WTC11 (cell line): Measurements from ENCODE around the gene CNPY4. TPM values are rescaled to one million over a fixed set of nuclear protein-coding genes. Genes with fewer than 3 reads are reported as not detected.

Experiments used
- ATAC-seq: fragments of 200-7000 bp; cut with Tn5 transposase; 2 replicates; pipeline ENCODE4 v1.10.0; 2021; ENCODE audit warnings: mild to moderate bottlenecking, moderate library complexity
- CTCF ChIA-PET: fragments of 300-600 bp; sonication (Branson Sonifier 250); formaldehyde crosslinking; loops from one replicate; lab custom pipeline; 2021; ENCODE audit warnings: antibody characterized with exemption; lab: Charles Lee
- POLR2A ChIA-PET: fragments of 350-600 bp; sonication (Branson Sonifier 250); formaldehyde crosslinking; loops from one replicate; lab custom pipeline; 2021; ENCODE audit warnings: antibody characterized with exemption; lab: Charles Lee
- DNase-seq: peaks from one replicate; pipeline ENCODE4 v3.0.0; 2021; ENCODE audit warnings: low spot score
- H3K27ac Mint-ChIP-seq: 2 replicates; pipeline ENCODE4 v1.8.0; 2021; ENCODE audit warnings: mixed read lengths
- H3K27me3 Mint-ChIP-seq: 2 replicates; pipeline ENCODE4 v1.8.0; 2021; ENCODE audit warnings: low read depth, mild to moderate bottlenecking, moderate library complexity, mixed read lengths
- H3K36me3 Mint-ChIP-seq: 2 replicates; pipeline ENCODE4 v1.8.0; 2021; ENCODE audit warnings: mixed read lengths
- H3K4me1 Mint-ChIP-seq: 2 replicates; pipeline ENCODE4 v1.8.0; 2022; ENCODE audit warnings: mixed read lengths
- H3K4me3 Mint-ChIP-seq: 2 replicates; pipeline ENCODE4 v1.8.0; 2021; ENCODE audit warnings: mild to moderate bottlenecking, moderate library complexity, mixed read lengths
- H3K9me3 Mint-ChIP-seq: 2 replicates; pipeline ENCODE4 v1.8.0; 2021; ENCODE audit warnings: mixed read lengths
- EMX1 ChIP-seq: fragments of 250-450 bp; sonication (Bioruptor Pico); IDR thresholded peaks from 2 replicates; pipeline ENCODE4 v1.8.0; 2021; ENCODE audit warnings: mild to moderate bottlenecking
- FOXJ3 ChIP-seq: sonication (generic); formaldehyde crosslinking; IDR thresholded peaks from 2 replicates; pipeline ENCODE4 v1.9.0; 2021; ENCODE audit warnings: missing genetic modification reagents, mild to moderate bottlenecking, borderline replicate concordance
- FOXK1 ChIP-seq: sonication (generic); formaldehyde crosslinking; IDR thresholded peaks from 2 replicates; pipeline ENCODE4 v1.8.0; 2022; ENCODE audit warnings: mild to moderate bottlenecking, moderate library complexity, missing genetic modification reagents
- GABPB1 ChIP-seq: sonication (generic); formaldehyde crosslinking; IDR thresholded peaks from 2 replicates; pipeline ENCODE4 v1.8.1; 2023; ENCODE audit warnings: mild to moderate bottlenecking, missing genetic modification reagents
- MLX ChIP-seq: sonication (generic); formaldehyde crosslinking; IDR thresholded peaks from 2 replicates; pipeline ENCODE4 v1.8.1; 2023; ENCODE audit warnings: mild to moderate bottlenecking, missing genetic modification reagents, moderate library complexity
- MYBL2 ChIP-seq: sonication (generic); formaldehyde crosslinking; IDR thresholded peaks from 2 replicates; pipeline ENCODE4 v1.8.1; 2023; ENCODE audit warnings: mild to moderate bottlenecking, moderate library complexity, missing genetic modification reagents
- NFATC4 ChIP-seq: fragments of 250-450 bp; sonication (Bioruptor Pico); IDR thresholded peaks from 2 replicates; pipeline ENCODE4 v1.9.0; 2021; ENCODE audit warnings: mild to moderate bottlenecking
- NFYB ChIP-seq: sonication (generic); formaldehyde crosslinking; conservative IDR thresholded peaks from 2 replicates; pipeline ENCODE4 v1.8.0; 2022; ENCODE audit warnings: low read depth, missing genetic modification reagents
- PRDM15 ChIP-seq: sonication (generic); formaldehyde crosslinking; IDR thresholded peaks from 2 replicates; pipeline ENCODE4 v1.8.0; 2022; ENCODE audit warnings: missing genetic modification reagents
- PREB ChIP-seq: sonication (generic); formaldehyde crosslinking; IDR thresholded peaks from 2 replicates; pipeline ENCODE4 v1.8.1; 2022; ENCODE audit warnings: mild to moderate bottlenecking, missing genetic modification reagents, moderate library complexity, borderline replicate concordance
- PRRX2 ChIP-seq: fragments of 250-450 bp; sonication (Bioruptor Pico); IDR thresholded peaks from 2 replicates; pipeline ENCODE4 v1.8.0; 2021; ENCODE audit warnings: mild to moderate bottlenecking
- RELA ChIP-seq: sonication (generic); formaldehyde crosslinking; IDR thresholded peaks from 2 replicates; pipeline ENCODE4 v1.8.1; 2022; ENCODE audit warnings: missing genetic modification reagents, mild to moderate bottlenecking, borderline replicate concordance
- RORB ChIP-seq: fragments of 250-450 bp; sonication (Bioruptor Pico); IDR thresholded peaks from 2 replicates; pipeline ENCODE4 v1.9.0; 2021; ENCODE audit warnings: mild to moderate bottlenecking
- STAT6 ChIP-seq: sonication (generic); formaldehyde crosslinking; conservative IDR thresholded peaks from 2 replicates; pipeline ENCODE4 v1.8.1; 2023; ENCODE audit warnings: mild to moderate bottlenecking, low read depth, missing genetic modification reagents, moderate library complexity
- TEAD1 ChIP-seq: sonication (generic); formaldehyde crosslinking; IDR thresholded peaks from 2 replicates; pipeline ENCODE4 v1.8.0; 2022; ENCODE audit warnings: mild to moderate bottlenecking, missing genetic modification reagents
- ZNF263 ChIP-seq: sonication (generic); formaldehyde crosslinking; IDR thresholded peaks from 2 replicates; pipeline ENCODE4 v1.8.1; 2022; ENCODE audit warnings: low read depth, mild to moderate bottlenecking, moderate library complexity, missing genetic modification reagents
- ZNF423 ChIP-seq: fragments of 250-450 bp; sonication (Bioruptor Pico); IDR thresholded peaks from 2 replicates; pipeline ENCODE4 v2.1.2; 2022; ENCODE audit warnings: mild to moderate bottlenecking, moderate library complexity
- total RNA-seq: library from RNA; stranded (reverse); gene quantifications from 3 replicates; pipeline ENCODE4 v1.2.3, GENCODE V29; 2021

CNPY4 gene
- total RNA-seq, 1 experiment from 2014 or later, result 15.1 TPM

- TF ChIP-seq PREB, result no peak
Observed at GRCh38 chr7:100171087-100171681, 51.8 kb downstream of the CNPY4 start (continued).

GRCh38 chr7:100171840-100172239, 52.4 kb downstream of the CNPY4 start:
- Mint-ChIP-seq H3K4me1 (peaks cover 60% of the 10 kb centered on the region), H3K4me3 (peak overlapping the region; percentile 77), H3K27ac (no peak overlapping the region), H3K27me3 (peaks cover 21% of the 10 kb centered on the region), H3K9me3 (no peaks in the 10 kb centered on the region)
- POLR2A ChIA-PET, result interaction anchor here (1.0 to 1.8 kb wide), 2 partner anchors 70 to 84 kb away, joined by 3 to 4 read pairs; partner anchors contain the start of gene AP4M1
- TF ChIP-seq MYBL2 (CRISPR knock-in tag) (0 out of 2 replicates have a peak, but pooled peaks have one; percentile 56), FOXJ3 (CRISPR knock-in tag) (no peak), PRDM15 (CRISPR knock-in tag) (peak; percentile 37; the same call in 1 of the 2 replicates)
- TF ChIP-seq, all 79 proteins: peak for 2
- H3K36me3 Mint-ChIP-seq, result peaks cover 22% of the 10 kb centered on the region
- peak; percentile 40 for DNase-seq
- peak; percentile 6 for ATAC-seq
- CTCF ChIA-PET, result interaction anchor here (0.9 to 3.0 kb wide), 7 partner anchors 10 to 174 kb away, joined by 3 to 14 read pairs (median 4); partner anchors contain the start of genes LAMTOR4 and TRAPPC14

GRCh38 chr7:100173806-100174495, 54.5 kb downstream of the CNPY4 start:
- H3K4me1 Mint-ChIP-seq, result peaks cover 39% of the 10 kb centered on the region
- TF ChIP-seq PRRX2 (CRISPR knock-in tag), result no peak
- TF ChIP-seq ZNF263 (CRISPR knock-in tag), result no peak
- TF ChIP-seq EMX1 (CRISPR knock-in tag), result no peak
- no peak for TF ChIP-seq NFATC4 (CRISPR knock-in tag)
- TF ChIP-seq TEAD1 (CRISPR knock-in tag), result no peak
- TF ChIP-seq RORB (CRISPR knock-in tag), result no peak
- TF ChIP-seq ZNF423 (CRISPR knock-in tag), result no peak
- TF ChIP-seq MLX, result no peak
- CTCF ChIA-PET, result interaction anchor here (3.0 kb wide), 1 partner anchor 41 kb away, joined by 14 read pairs; no protein-coding TSS in a partner anchor
- H3K4me3 Mint-ChIP-seq, result no peak overlapping the region; the same call in 1 of the 2 replicates
- no peak for DNase-seq
- no peaks in the 10 kb centered on the region for H3K9me3 Mint-ChIP-seq
- 0 out of 2 replicates have a peak overlapping the region, but pooled peaks have one; percentile 38 for H3K27ac Mint-ChIP-seq
- H3K36me3 Mint-ChIP-seq, result peaks cover 22% of the 10 kb centered on the region
- H3K27me3 Mint-ChIP-seq, result peaks cover 22% of the 10 kb centered on the region
- POLR2A ChIA-PET, result interaction anchor here (0.6 kb wide), 1 partner anchor 20 kb away, joined by 3 read pairs; no protein-coding TSS in a partner anchor
- no peak for ATAC-seq

- peaks cover 27% of the 10 kb centered on the region for H3K27me3 Mint-ChIP-seq
- POLR2A ChIA-PET, result no interaction called here
- no peaks in the 10 kb centered on the region for H3K9me3 Mint-ChIP-seq
- no peak overlapping the region for H3K27ac Mint-ChIP-seq
- DNase-seq (no peak), ATAC-seq (no peak)
- peaks cover 22% of the 10 kb centered on the region for H3K36me3 Mint-ChIP-seq
- peaks cover 33% of the 10 kb centered on the region for H3K4me1 Mint-ChIP-seq
- TF ChIP-seq ZNF263 (CRISPR knock-in tag), result no peak
- no peak for TF ChIP-seq GABPB1
- no peak for TF ChIP-seq STAT6 (CRISPR knock-in tag)
- no peak for TF ChIP-seq RELA (CRISPR knock-in tag)
- no peak for TF ChIP-seq FOXK1 (CRISPR knock-in tag)
- no peak for TF ChIP-seq NFYB
- CTCF ChIA-PET, result interaction anchor here (0.6 kb wide), 1 partner anchor 29 kb away, joined by 3 read pairs; no protein-coding TSS in a partner anchor
- H3K4me3 Mint-ChIP-seq, result no peak overlapping the region
Observed at GRCh38 chr7:100174582-100174981, 55.1 kb downstream of the CNPY4 start.
